Sciatic nerve (tissue), 2 donors: ENCODE data around the gene IMMP2L. TPM values are rescaled to one million over a fixed set of nuclear protein-coding genes. Genes with fewer than 3 reads are reported as not detected.
A peak's percentile ranks its signal among the peaks of the same experiment; 100 is the strongest.

Experiments
- ATAC-seq: fragments of 200-7000 bp; cut with Tn5 transposase; one replicate; pipeline ENCODE4 v1.9.1; 2020; ENCODE audit warnings: mild to moderate bottlenecking, moderate library complexity
- DNase-seq: peaks from one replicate; pipeline ENCODE4 v3.0.0-alpha.2; 2020; ENCODE audit warnings: low spot score
- intact Hi-C: fragments of 100-400 bp; cut with DNase I; formaldehyde crosslinking; loops from one replicate; pipeline ENCODE4 v1.14.2; 2022
- total RNA-seq: library from RNA; stranded (reverse); fragmentation: NEBNext Ultra II Directional; extraction: Animal tissue kit (Norgen Biotek cat#: 25700); gene quantifications from one replicate; pipeline ENCODE4 v1.2.1, GENCODE V29; 2021
- donor health status: DM: no; HTN: no; CAD: no.
- donor health status: DM: no; HTN: no; CAD: no.

IMMP2L gene
- total RNA-seq, 1 donor from 2014 or later: 33.6 TPM

DNA sequence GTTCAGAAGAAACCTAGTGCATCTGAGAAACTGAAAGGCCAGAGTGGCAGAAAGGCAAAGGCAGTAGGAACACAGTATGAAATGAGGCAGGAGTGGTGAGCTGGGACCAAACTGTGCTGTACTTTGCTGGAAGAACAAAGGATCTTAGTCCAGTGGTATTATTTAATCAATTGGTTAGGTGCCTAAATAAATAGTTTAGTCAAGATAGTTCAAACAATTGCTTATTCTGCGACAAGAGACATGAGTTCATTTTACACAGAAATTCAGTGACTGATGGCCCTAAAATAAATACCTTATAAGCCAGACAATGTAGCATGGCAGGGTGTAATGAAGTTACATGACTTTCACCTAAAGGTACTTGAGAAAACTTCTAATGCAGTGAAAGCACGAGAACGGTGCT lies 653.2 kb downstream of the IMMP2L start:
- intact Hi-C loops: no loop called here
- ATAC-seq: peak; percentile 52
- no peak for DNase-seq

DNA sequence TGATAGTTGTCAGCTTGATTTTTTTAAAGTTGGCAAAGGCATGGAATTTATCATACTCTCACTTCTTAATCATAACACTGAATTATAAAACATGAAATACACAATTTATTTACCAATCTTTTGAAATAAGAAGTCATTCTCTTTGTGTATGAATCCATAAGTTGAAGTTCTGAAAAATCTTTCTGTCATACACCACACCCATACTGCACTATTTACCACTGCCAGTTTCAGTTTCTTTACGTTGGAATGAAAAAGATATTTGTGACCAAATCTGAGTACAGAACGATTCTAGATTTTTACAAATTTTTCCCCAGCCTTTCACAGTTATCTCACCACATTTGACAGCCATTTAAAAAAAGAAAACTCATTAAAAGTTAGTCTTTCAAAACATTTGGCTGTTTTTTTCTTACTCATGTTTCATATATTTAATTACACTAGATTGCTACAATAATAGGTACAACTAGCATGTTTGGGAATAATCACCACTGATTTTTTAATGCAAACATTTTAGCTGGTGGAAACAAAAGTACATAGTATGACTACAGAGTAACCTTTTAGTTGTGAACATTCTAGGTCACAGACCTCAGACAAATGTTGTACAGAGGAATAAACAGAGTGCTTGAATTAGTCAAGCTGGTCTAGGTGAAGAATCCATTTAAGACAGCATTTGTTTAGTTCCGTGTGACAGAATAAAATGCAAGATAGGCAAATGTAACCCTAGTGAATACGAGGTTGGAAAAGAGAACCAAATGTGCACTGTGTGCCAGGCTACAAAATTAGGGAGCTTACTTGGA lies 656.3 kb downstream of the IMMP2L start:
- ATAC-seq: no peak
- intact Hi-C loops: no loop called here

DNA sequence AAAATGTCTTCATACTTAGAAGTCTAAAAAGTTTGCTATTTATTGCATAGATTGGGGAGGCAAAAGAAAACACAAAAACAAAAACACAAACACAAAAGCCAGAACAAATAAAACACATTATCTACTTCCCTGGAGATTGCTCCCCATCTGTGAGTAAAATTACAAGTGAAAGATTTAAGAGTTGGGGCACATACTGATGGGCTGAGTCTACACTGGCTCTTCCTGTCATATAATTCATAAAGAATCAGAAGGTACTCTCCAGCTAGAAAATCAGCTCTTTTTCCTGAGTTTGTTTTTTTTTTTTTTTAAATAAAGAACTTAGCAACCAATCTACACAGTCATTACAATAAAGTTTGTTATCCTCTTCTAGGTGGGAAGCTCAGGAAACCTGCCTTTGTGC lies 663.8 kb downstream of the IMMP2L start:
- DNase-seq: no peak
- no peak for ATAC-seq
- intact Hi-C loops: no loop called here

More for the DNA sequence above, 656.3 kb downstream of the IMMP2L start:
- DNase-seq: no peak

DNA sequence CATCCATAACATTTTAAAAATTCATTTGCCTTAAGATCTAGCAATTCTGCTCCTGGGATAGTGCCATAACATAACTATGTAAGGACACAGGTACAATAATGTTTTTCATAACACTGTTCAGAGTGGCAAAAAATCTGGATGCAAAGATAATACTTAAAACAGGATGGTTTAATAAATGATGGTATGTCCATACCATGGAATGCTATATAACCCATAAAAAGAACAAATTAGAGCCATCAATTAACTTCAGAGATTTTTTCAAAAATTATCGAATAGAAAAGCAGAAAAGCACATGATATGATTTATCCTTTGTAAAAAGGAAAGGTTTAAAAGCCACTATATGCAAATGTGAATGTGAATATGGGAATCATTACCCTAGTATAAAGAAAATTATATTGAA lies 664.8 kb downstream of the IMMP2L start:
- no peak for DNase-seq
- ATAC-seq: no peak
- intact Hi-C loops: no loop called here

DNA sequence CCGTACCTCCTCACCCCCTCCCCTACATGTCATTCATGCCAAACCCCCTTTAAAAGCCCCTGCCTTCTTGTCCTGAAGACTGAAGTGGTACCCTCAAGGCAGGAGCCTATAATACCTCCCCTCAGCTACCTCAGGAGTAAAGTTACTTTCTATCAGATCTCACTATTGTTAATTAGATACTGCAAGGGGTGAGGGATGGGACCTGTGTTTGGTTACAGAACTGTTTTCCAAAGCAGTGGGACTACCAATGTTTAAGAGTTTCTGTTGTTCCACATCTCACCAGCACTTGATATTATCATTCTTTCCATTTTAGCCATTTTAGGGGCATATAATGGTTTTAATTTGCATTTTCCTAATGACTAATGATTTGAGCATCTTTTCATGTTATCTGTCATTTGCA lies 668.2 kb downstream of the IMMP2L start:
- no peak for ATAC-seq
- intact Hi-C loops: no loop called here
- DNase-seq: no peak

DNA sequence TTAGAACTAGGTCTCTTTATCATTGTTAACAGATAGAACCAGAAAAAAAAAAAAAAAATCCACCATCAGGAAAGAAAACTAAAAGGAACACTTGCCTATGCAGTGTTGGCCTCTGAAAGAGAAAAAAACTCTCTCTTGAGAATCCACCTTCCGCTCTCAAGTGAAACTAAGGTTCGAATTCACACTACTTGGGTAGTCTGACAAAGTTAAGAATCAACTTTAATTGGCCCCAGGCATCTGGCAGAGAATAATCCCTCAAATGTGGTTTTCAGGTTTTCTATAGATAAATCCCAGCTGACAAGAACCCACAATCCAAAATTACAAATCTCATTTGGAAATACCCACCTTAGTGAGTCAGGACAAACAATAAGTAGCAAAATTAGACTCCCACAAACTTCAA lies 671.1 kb downstream of the IMMP2L start:
- intact Hi-C loops: no loop called here
- DNase-seq (no peak), ATAC-seq (no peak)

DNA sequence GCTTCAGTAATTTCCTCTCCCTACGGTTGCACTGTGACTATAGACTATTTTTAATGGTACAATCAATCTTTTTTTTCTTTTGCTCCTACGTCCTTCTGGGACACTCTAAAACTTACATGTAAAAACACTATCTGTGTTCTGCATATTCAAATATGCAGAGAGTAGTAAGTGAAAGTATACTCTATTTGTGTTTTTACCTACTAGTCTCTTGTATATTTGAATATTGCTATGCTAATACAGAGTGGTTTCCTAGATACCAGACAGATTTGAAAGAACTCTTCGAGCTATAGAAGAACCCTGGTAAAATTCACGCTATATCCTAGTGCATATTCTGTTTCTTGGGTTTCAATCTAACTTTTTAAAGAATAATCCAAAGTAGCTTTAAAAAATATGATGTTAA lies 672.2 kb downstream of the IMMP2L start:
- intact Hi-C loops: no loop called here
- no peak for DNase-seq

DNA sequence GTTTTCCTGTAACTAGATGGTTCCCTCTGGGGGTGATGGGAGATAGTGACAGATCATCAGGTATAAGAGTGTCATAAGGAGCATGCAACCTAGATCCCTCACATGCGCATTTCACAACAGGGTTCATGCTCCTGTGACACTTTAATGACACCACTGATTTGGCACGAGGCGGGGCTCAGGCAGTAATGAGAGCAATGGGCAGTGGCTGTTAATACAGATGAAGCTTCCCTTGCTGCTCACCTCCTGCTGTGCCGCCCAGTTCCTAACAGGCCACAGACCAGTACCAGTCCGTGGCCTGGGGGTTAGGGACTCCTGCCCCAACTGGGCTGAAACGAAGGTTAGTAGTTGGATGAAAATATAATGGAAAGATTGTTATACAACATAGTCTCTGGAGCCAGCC lies 673.0 kb downstream of the IMMP2L start:
- ATAC-seq (no peak), DNase-seq (no peak)
- intact Hi-C loops: no loop called here

More for the DNA sequence above, 672.2 kb downstream of the IMMP2L start:
- no peak for ATAC-seq

DNA sequence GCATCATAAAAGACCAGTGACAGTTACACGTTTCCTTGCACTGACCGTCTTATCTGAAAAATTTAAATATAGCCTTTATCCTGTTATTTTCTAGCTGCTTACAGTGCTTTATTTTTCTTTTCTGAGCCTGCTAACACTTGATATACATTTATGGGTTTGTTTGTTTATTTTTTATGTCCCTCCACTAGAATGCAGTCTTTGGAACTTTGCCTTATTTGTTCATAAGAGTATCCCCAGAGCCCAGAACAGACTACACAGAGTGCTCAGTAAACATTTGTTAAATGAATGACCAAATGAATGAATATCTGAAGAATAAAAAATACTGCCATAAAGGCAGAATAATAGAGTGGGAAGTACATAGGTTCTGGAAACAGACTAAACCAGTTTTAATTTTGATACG lies 673.7 kb downstream of the IMMP2L start:
- intact Hi-C loops: no loop called here
- no peak for ATAC-seq
- DNase-seq: no peak

DNA sequence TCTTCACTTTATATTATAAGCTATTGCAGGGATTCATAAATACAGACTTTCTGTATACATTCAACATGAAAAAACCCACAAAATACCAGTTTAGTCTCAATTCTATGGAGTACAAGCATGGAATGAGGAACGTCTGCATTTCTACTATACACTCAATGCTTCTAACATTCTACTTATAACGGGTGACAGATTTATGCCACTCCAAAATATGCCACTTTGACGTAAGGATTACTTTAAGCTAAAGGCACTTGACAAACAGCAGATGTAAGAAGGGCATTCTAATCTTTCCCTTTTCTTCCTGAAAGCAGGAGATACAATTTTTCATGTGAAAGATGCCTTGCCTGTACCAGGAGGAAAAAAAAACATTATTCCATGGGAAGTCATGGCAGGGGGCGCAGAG lies 676.8 kb downstream of the IMMP2L start:
- ATAC-seq: no peak
- no peak for DNase-seq
- intact Hi-C loops: no loop called here

DNA sequence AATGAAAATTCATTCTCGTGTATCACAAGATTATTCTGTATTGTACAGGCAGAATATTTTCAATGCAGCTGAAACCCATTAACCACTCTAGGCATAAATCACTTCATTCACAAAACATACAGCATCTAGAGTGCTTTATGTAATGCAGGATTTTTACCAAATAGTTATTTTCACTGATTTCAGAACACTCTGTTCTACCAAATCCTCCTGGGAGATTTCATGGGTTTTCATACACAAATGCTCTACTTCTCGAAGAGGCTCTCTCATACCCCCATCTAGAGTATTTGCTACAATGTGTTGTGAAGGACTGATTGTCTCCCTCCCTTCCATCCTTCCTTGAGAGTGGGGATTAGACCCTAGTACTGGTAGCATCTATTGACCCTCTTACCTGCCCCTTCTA lies 680.6 kb downstream of the IMMP2L start:
- intact Hi-C loops: no loop called here
- DNase-seq (no peak), ATAC-seq (peak; percentile 71)

DNA sequence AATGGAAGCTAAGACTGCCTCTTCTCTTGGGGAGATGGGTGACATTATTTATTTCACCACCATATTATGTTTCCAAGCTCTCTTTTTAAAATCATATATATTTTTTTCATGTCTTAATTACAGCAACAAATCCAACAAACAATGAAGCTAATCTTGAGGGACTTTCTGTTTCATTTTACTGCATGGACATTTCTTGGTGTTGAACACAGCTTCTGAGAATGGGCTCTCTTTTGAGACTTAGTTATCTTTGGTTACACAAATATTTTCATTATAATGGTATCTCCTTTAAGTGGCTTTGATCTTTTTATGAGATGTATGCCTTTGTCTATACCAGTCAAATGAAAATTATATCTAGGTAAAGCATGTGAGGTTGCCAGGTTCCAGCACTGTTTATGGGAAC lies 681.3 kb downstream of the IMMP2L start:
- no peak for DNase-seq
- ATAC-seq: no peak
- intact Hi-C loops: no loop called here

DNA sequence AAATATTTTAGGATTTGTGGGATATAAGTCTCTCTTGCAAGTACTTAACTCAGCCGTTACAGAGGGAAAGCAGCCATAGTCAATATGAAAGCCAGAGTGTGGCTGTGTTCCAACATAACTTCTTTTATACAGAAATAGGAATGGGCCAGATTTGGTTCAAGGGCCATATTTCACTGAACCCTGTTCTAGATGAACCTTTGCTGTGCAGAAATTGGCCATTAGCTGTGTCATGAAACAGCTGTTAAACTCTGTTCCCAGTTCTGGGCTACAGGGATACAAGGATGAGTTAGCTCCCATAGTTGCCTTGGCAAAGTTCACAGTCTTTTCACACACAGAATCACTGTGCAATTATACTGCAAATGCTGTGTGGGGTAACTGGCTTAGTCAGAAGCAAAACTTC lies 685.3 kb downstream of the IMMP2L start:
- ATAC-seq: no peak

DNA sequence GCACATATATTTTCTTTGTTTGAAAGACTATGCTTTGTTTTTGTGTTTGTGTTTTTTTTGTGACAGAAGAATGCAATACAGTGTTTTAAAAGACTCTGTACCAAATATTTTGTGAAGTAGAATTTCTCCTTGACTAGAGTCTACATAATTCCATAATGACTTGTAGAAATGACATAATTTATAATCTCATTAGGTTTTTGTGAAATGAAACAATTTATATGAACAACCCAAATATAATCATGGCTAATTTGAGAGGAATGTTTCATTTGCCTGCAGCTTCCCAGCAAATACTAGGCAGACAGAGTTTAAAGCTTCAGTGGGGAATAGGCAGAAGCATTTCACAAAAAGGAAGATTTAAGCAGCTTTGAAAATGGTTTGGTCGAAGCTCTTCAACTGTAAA lies 686.9 kb downstream of the IMMP2L start:
- DNase-seq (no peak), ATAC-seq (no peak)
- intact Hi-C loops: no loop called here

More for the DNA sequence above, 685.3 kb downstream of the IMMP2L start:
- no peak for DNase-seq
- intact Hi-C loops: no loop called here

DNA sequence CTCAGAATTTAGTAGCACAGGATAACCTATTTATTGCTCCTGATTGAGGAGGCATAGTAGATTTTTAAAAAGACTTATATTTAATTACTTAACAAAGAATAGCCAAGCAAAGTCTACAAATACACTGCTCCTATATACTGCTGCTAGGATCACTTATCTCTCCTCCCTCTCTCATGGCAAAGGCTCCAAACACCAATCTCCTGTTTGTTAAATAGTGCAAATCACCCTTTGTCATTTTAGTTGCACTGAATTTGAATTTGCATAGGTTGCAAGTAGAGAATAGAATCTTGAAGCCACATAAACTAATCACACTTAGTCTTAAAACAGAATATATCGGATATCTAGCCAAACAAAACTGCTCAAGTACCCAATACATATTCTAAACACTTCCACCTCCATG lies 690.4 kb downstream of the IMMP2L start:
- no peak for ATAC-seq
- DNase-seq: no peak
- intact Hi-C loops: no loop called here

DNA sequence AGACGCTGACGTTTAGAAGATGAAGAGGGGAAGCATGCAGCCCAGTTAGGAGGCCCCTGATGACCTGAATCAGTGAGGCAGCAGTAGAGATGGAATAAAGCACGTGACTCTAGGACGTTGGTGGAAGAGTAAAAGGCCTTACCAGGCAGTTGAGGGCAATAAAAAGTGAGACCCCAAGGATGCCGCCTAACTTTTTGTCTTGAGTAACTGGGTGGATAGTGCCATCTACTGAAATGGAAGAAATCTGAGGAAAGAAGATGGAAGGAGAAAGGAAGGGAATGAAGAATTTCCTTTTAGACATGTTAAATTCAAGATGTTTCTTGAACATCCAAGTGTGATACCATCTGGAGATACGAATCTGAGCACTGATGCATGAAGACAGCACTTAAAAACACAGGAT lies 691.4 kb downstream of the IMMP2L start:
- intact Hi-C loops: no loop called here

DNA sequence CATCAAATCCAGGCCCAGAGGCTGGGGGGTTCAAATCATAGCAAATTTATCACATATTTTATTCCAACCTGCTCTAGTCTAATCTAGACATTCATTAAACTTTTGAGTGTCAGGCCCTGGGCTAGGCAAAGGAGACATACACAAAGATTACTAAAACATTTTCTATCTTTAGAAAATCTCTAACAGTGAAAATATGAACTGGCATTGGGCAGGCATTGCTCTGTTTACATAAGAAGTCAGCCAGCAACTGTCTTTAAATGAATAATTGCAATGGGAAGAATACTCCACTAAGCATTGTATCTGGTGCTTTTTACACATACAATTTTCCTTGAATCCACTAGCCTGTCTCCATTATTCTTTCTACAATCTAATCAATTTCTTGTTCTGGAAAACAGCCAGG lies 693.8 kb downstream of the IMMP2L start:
- DNase-seq (no peak), ATAC-seq (no peak)
- intact Hi-C loops: no loop called here

More for the DNA sequence above, 691.4 kb downstream of the IMMP2L start:
- DNase-seq (no peak), ATAC-seq (no peak)

DNA sequence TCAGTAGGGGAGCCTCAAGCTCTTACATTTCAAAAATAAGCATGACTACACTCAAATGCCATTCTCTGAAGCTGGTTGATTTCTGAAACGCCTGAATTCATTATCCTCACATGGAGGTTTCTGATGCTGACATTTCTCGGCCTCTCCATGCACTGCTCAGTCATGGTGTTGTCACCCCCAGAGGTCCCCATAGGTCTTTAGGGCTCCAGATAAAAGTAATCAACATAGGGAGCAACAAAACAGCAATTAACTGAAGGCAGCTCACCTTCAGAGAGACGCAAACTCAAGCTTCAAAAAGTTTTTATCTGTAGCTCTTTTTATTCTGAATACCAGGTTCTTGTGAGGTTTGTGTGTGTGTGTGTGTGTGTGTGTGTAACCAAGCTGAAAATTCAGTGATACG lies 694.5 kb downstream of the IMMP2L start:
- intact Hi-C loops: no loop called here
- ATAC-seq: no peak
- no peak for DNase-seq

DNA sequence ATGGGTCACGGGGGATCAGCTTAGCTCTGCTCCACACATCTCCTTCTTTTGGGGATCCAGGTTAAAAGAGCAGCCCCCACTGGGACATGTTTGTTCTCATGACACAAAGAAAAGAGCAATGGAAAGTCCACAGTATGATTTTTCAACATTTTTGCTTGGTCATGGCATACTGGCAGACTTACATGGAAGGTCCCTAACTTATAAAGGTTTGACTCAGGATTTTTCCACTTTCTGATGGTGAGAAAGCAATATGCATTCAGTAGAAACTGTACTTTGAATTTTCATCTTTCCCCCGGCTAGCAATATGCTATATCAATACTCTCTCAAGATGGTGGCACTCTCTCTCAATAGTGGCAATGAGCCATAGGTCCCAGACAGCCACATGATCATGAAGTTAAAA lies 699.0 kb downstream of the IMMP2L start:
- ATAC-seq (no peak), DNase-seq (no peak)
- intact Hi-C loops: no loop called here

DNA sequence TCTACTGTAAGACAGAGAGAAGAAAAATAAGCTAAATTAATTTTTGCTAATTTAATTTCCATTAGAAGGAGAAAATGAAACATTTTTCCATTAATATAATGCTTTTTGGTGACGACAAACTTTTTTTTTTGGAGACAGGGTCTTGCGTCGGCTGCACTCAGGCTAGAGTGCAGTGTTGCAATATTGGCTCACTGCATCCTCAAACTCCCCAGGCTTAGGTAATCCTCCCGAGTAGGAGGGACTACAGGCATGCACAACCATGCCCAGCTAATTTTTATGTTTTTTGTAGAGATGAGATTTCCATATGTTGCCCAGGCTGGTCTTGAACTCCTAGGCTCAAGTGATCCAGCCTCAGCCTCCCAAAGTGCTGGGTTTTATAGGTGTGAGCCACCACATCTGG lies 701.1 kb downstream of the IMMP2L start:
- DNase-seq: no peak
- no peak for ATAC-seq
- intact Hi-C loops: no loop called here

DNA sequence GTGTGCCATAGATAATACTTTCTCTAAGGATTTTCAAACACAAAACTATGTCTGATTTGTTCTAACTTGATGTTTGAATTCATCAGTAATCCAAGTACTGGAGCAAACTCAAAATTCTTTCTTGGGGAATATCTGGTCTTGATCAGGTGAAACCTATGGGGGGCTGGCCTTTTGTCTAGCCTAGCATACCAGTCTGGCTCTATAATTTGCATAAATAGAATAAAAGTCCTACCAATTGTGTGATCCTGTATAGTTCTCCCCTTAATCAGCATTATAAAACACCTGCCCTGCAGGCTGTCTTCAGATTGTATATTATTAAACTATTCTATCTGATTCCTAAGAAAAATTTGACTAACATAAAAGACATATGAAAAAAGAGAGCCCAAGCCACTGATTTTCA lies 705.2 kb downstream of the IMMP2L start:
- DNase-seq: no peak
- intact Hi-C loops: no loop called here
- ATAC-seq: no peak
